Neuronal stem cell (in vitro differentiated cells): ENCODE results near the gene VWA8.

ENCODE experiments used
- DNase-seq: peaks from one replicate; pipeline ENCODE4 v3.0.0-alpha.2; 2013; ENCODE audit warnings: low spot score
- H2AFZ ChIP-seq: one replicate; pipeline ENCODE4 v1.6.1; 2013; ENCODE audit warnings: mild to moderate bottlenecking, low read length, inconsistent platforms
- H2AK5ac ChIP-seq: 2 replicates; pipeline ENCODE4 v1.6.1; 2013; ENCODE audit warnings: low read depth, mild to moderate bottlenecking, inconsistent platforms, low read length, moderate library complexity, mixed read lengths
- H2BK120ac ChIP-seq: 2 replicates; pipeline ENCODE4 v1.6.1; 2013; ENCODE audit warnings: low read depth, mild to moderate bottlenecking, inconsistent platforms, low read length, moderate library complexity, mixed read lengths
- H2BK12ac ChIP-seq: one replicate; pipeline ENCODE4 v1.6.1; 2013; ENCODE audit warnings: low read length, inconsistent platforms
- H2BK15ac ChIP-seq: 2 replicates; pipeline ENCODE4 v1.6.1; 2013; ENCODE audit warnings: mild to moderate bottlenecking, low read length, inconsistent platforms, mixed read lengths
- H2BK5ac ChIP-seq: one replicate; pipeline ENCODE4 v1.6.1; 2013; ENCODE audit warnings: inconsistent platforms, mild to moderate bottlenecking, low read length, moderate library complexity
- H3K14ac ChIP-seq: one replicate; pipeline ENCODE4 v1.6.1; 2013; ENCODE audit warnings: low read length, inconsistent platforms
- H3K18ac ChIP-seq: 2 replicates; pipeline ENCODE4 v1.6.1; 2013; ENCODE audit warnings: low read length, inconsistent platforms
- H3K23ac ChIP-seq: 2 replicates; pipeline ENCODE4 v1.6.1; 2013; ENCODE audit warnings: low read depth, mild to moderate bottlenecking, mixed read lengths, low read length, inconsistent platforms; ENCODE audit not compliant: poor library complexity
- H3K27ac ChIP-seq: replicated peaks from 3 replicates; pipeline ENCODE4 v1.5.1; 2013; ENCODE audit warnings: low read length, inconsistent platforms
- H3K27me3 ChIP-seq, 3 experiments: 2 replicates each; pipeline ENCODE4 v1.6.1; 2013; ENCODE audit warnings: low read length in 3 of 3, mild to moderate bottlenecking in 2 of 3, inconsistent platforms in 1 of 3, low read depth in 1 of 3, mixed read lengths in 1 of 3, moderate library complexity in 1 of 3; ENCODE audit not compliant: control insufficient read depth in 3 of 3, insufficient read depth in 3 of 3
- H3K36me3 ChIP-seq, 2 donors: replicated peaks in 1 of 2; 2 replicates each; pipeline ENCODE4 v1.6.1; 2013; ENCODE audit warnings: low read length in 2 of 2; ENCODE audit not compliant: control insufficient read depth in 2 of 2, insufficient read depth in 2 of 2
- H3K4ac ChIP-seq: 2 replicates; pipeline ENCODE4 v1.6.1; 2013; ENCODE audit warnings: inconsistent platforms, mild to moderate bottlenecking, low read length, moderate library complexity
- H3K4me1 ChIP-seq, 2 donors: 1 replicate in 1 of 2; 2 replicates in 1 of 2; pipeline ENCODE4 v1.6.1; 2013; ENCODE audit warnings: low read length in 2 of 2, low read depth in 1 of 2; ENCODE audit not compliant: control insufficient read depth in 2 of 2, insufficient read depth in 1 of 2
- H3K4me2 ChIP-seq: one replicate; pipeline ENCODE4 v1.6.1; 2013; ENCODE audit warnings: mild to moderate bottlenecking, low read length, inconsistent platforms; ENCODE audit not compliant: insufficient read depth, poor library complexity, severe bottlenecking
- H3K4me3 ChIP-seq, 2 donors: 2 replicates each; pipeline ENCODE4 v1.5.1; 2013; ENCODE audit warnings: low read length in 2 of 2, mild to moderate bottlenecking in 2 of 2, inconsistent platforms in 1 of 2, moderate library complexity in 1 of 2
- H3K79me1 ChIP-seq: one replicate; pipeline ENCODE4 v1.6.1; 2013; ENCODE audit warnings: low read depth, mild to moderate bottlenecking, inconsistent platforms, low read length, moderate library complexity
- H3K9ac ChIP-seq: one replicate; pipeline ENCODE4 v1.6.1; 2013; ENCODE audit warnings: mild to moderate bottlenecking, low read depth, low read length, inconsistent platforms; ENCODE audit not compliant: poor library complexity
- H3K9me3 ChIP-seq, 2 donors: replicated peaks in 1 of 2; 2 replicates each; pipeline versions ENCODE3 to v1.6.1; 2013; ENCODE audit warnings: low read length in 2 of 2, mild to moderate bottlenecking in 2 of 2, inconsistent platforms in 1 of 2, low read depth in 1 of 2, mixed read lengths in 1 of 2, moderate library complexity in 1 of 2; ENCODE audit not compliant: control insufficient read depth in 2 of 2, insufficient read depth in 1 of 2
- H4K8ac ChIP-seq: one replicate; pipeline ENCODE4 v1.6.1; 2013; ENCODE audit warnings: low read depth, mild to moderate bottlenecking, inconsistent platforms, low read length, moderate library complexity
- H4K91ac ChIP-seq: one replicate; pipeline ENCODE4 v1.6.1; 2013; ENCODE audit warnings: low read length, low read depth, mild to moderate bottlenecking, inconsistent platforms; ENCODE audit not compliant: poor library complexity
- WGBS, 2 donors: extraction: QIAGEN DNeasy Blood & Tissue Kit; methylation state at CpG; one replicate each; pipeline ENCODE4 v1.1.7; 2013; ENCODE audit warnings: missing lambda C conversion rate in 2 of 2, mixed read lengths in 1 of 2; ENCODE audit not compliant: insufficient read length in 2 of 2, insufficient replicate concordance in 1 of 2; ENCODE audit errors: extremely low coverage in 2 of 2; 5-methylcytosine and 5-hydroxymethylcytosine counted together

VWA8 gene

GRCh38 chr13:41833201-41833600 is 127.7 kb downstream of the VWA8 start:
- Histone ChIP-seq H3K14ac (no peak overlapping the region), H3K27me3 (no peaks in the 10 kb centered on the region), H3K4ac (no peak overlapping the region), H3K9ac (no peak overlapping the region), H3K23ac (no peak overlapping the region), H2AFZ (no peak overlapping the region), H3K4me3 (peak overlapping the region in 1 of 2 donors; percentile 26), H2AK5ac (no peak overlapping the region), H3K79me1 (no peaks in the 10 kb centered on the region), H2BK15ac (no peak overlapping the region), H2BK12ac (no peak overlapping the region), H3K9me3 (no peaks in the 10 kb centered on the region), H3K36me3 (peaks cover 0 to 10% of the 10 kb centered on the region in 2 donors), H2BK120ac (no peak overlapping the region), H3K27ac (no peak overlapping the region), H3K4me2 (no peak overlapping the region), H2BK5ac (no peak overlapping the region), H4K8ac (no peak overlapping the region), H3K4me1 (no peaks in the 10 kb centered on the region), H4K91ac (no peak overlapping the region), H3K18ac (no peak overlapping the region)
- no CpG with 5 or more reads among the region's 7 CpGs for WGBS, 2 donors
- no peak for DNase-seq

- Histone ChIP-seq H3K23ac (no peak overlapping the region), H3K9me3 (no peaks in the 10 kb centered on the region), H3K18ac (no peak overlapping the region), H3K4me1 (peaks cover 0 to 4% of the 10 kb centered on the region in 2 donors), H3K4ac (no peak overlapping the region), H3K9ac (no peak overlapping the region), H3K14ac (no peak overlapping the region), H4K8ac (no peak overlapping the region), H3K27me3 (no peaks in the 10 kb centered on the region), H3K4me3 (no peak overlapping the region), H2BK120ac (no peak overlapping the region), H2AK5ac (no peak overlapping the region), H3K79me1 (no peaks in the 10 kb centered on the region), H3K4me2 (no peak overlapping the region), H2AFZ (no peak overlapping the region), H3K27ac (no peak overlapping the region), H2BK15ac (no peak overlapping the region), H2BK5ac (no peak overlapping the region), H2BK12ac (no peak overlapping the region), H3K36me3 (peaks cover 0 to 10% of the 10 kb centered on the region in 2 donors), H4K91ac (no peak overlapping the region)
- WGBS, 2 donors: no CpG with 5 or more reads among the region's 5 CpGs
- no peak for DNase-seq
These were observed 133.2 kb downstream of the VWA8 start for GRCh38 chr13:41827507-41828213.

GRCh38 chr13:41825691-41826090 is 135.2 kb downstream of the VWA8 start:
- Histone ChIP-seq H2BK5ac (no peak overlapping the region), H3K4me1 (peaks cover 0 to 4% of the 10 kb centered on the region in 2 donors), H3K27ac (no peak overlapping the region), H3K4ac (no peak overlapping the region), H3K36me3 (peaks cover 0 to 5% of the 10 kb centered on the region in 2 donors), H3K79me1 (no peaks in the 10 kb centered on the region), H3K23ac (no peak overlapping the region), H2AFZ (no peak overlapping the region), H2BK15ac (no peak overlapping the region), H4K91ac (no peak overlapping the region), H2BK120ac (no peak overlapping the region), H3K9ac (no peak overlapping the region), H3K14ac (no peak overlapping the region), H2AK5ac (no peak overlapping the region), H2BK12ac (no peak overlapping the region), H3K4me2 (no peak overlapping the region), H3K18ac (no peak overlapping the region), H3K9me3 (no peaks in the 10 kb centered on the region), H3K27me3 (no peaks in the 10 kb centered on the region), H3K4me3 (no peak overlapping the region), H4K8ac (no peak overlapping the region)
- no peak for DNase-seq

DNA sequence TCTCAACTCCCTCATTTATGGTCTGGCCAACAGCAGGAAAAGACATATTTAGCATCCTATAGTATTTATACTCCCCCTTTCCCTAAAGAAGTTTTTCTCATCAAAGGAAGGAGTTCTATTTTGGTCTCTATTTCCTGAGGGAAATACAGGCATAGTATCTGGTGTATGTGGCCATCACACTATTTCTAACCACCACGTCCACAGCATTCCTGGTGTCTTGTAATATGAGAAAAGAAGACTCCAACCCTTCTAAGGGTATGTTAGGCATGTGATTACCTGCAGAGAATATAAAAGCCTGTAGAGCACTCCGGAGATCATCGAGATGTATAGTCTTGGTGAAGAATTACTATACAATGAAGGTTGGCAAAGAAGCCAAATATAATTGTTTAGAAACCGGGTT is 137.4 kb downstream of the VWA8 start:
- no peaks in the 10 kb centered on the region for H3K9me3 ChIP-seq
- no peak overlapping the region for H3K4ac ChIP-seq
- no peak overlapping the region for H2AFZ ChIP-seq
- no peak overlapping the region for H2BK12ac ChIP-seq
- no peak overlapping the region for H3K14ac ChIP-seq
- no peak overlapping the region for H2AK5ac ChIP-seq
- no peak overlapping the region for H3K4me2 ChIP-seq
- no CpG with 5 or more reads among the region's 4 CpGs for WGBS, 2 donors
- H3K27ac ChIP-seq: no peak overlapping the region
- no peak overlapping the region for H2BK15ac ChIP-seq
- no peak overlapping the region for H2BK5ac ChIP-seq
- H3K23ac ChIP-seq: no peak overlapping the region
- no peak overlapping the region for H2BK120ac ChIP-seq
- H3K4me1 ChIP-seq: peaks cover 0 to 4% of the 10 kb centered on the region in 2 donors
- no peaks in the 10 kb centered on the region for H3K27me3 ChIP-seq
- peaks cover 0 to 12% of the 10 kb centered on the region in 2 donors for H3K36me3 ChIP-seq
- no peak overlapping the region for H3K4me3 ChIP-seq
- H3K18ac ChIP-seq: no peak overlapping the region
- no peak overlapping the region for H4K8ac ChIP-seq
- no peaks in the 10 kb centered on the region for H3K79me1 ChIP-seq
- DNase-seq: no peak
- no peak overlapping the region for H4K91ac ChIP-seq
- H3K9ac ChIP-seq: no peak overlapping the region
